SK-N-SH (cell line): ENCODE measurements around the gene KNDC1.

Experiments
- CTCF ChIP-seq: fragments of 200-600 bp; sonication (generic); IDR thresholded peaks from 2 replicates; pipeline ENCODE4 v1.6.1; 2017; ENCODE audit warnings: antibody characterized with exemption, mild to moderate bottlenecking, moderate library complexity
- SMC3 ChIP-seq: IDR thresholded peaks from 2 replicates; pipeline ENCODE4 v1.6.1; 2012; ENCODE audit warnings: low read depth, low read length, improper control_type of control experiment
- USF2 ChIP-seq: fragments of 150-350 bp; IDR thresholded peaks from 2 replicates; pipeline ENCODE4 v1.6.1; 2017; ENCODE audit warnings: antibody characterized with exemption, low read length, low read depth, borderline replicate concordance

DNA sequence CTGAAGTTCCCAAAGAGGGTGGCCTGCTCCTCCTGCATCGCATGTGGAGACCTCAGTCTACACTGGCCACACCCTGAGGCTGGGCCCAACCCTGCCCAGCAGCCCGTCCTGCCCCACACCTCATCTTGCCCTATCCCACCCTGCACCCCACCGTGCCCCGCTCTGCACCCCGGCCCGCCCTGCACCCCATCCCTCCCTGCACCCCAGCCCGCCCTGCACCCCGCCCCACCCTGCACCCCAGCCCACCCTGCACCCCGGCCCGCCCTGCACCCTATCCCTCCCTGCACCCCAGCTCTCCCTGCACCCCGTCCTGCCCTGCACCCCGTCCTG, 92.2 kb downstream of the KNDC1 start:
- TF ChIP-seq USF2, result no peak
- TF ChIP-seq SMC3, result no peak
- no peak for TF ChIP-seq CTCF
